HepG2 (cell line): ENCODE data around the gene ADAM15. TPM values are rescaled to one million over a fixed set of nuclear protein-coding genes. Genes with fewer than 3 reads are reported as not detected.

Experiments
- CREM ChIP-seq, 2 experiments: sonication (generic) in 1 of 2; formaldehyde crosslinking in 1 of 2; IDR thresholded peaks; 2 replicates each; pipeline versions ENCODE4 v1.4.0 to v1.6.1; 2016 to 2020; ENCODE audit warnings: antibody characterized with exemption in 1 of 2, mild to moderate bottlenecking in 1 of 2, missing genetic modification reagents in 1 of 2
- DMAP1 ChIP-seq: IDR thresholded peaks from 2 replicates; pipeline ENCODE4 v1.6.1; 2016
- JUN ChIP-seq: sonication (generic); formaldehyde crosslinking; IDR thresholded peaks from 2 replicates; pipeline ENCODE4 v1.4.0; 2020; ENCODE audit warnings: mild to moderate bottlenecking, missing genetic modification reagents
- MLX ChIP-seq: IDR thresholded peaks from 2 replicates; pipeline ENCODE4 v1.6.1; 2016
- POGK ChIP-seq: sonication (generic); formaldehyde crosslinking; conservative IDR thresholded peaks from 2 replicates; pipeline ENCODE4 v1.8.0; 2022; ENCODE audit warnings: mild to moderate bottlenecking, moderate library complexity, missing genetic modification reagents
- RELA ChIP-seq: sonication (generic); formaldehyde crosslinking; IDR thresholded peaks from 2 replicates; pipeline ENCODE4 v1.4.0; 2020; ENCODE audit warnings: missing genetic modification reagents
- SRF ChIP-seq: IDR thresholded peaks from 2 replicates; pipeline ENCODE4 v1.6.1; 2011; ENCODE audit warnings: mild to moderate bottlenecking, low read depth, low read length, moderate library complexity
- SRY ChIP-seq: sonication (generic); formaldehyde crosslinking; IDR thresholded peaks from 2 replicates; pipeline ENCODE4 v1.8.0; 2022; ENCODE audit warnings: mild to moderate bottlenecking, missing genetic modification reagents
- TERF1 ChIP-seq: sonication (generic); formaldehyde crosslinking; IDR thresholded peaks from 2 replicates; pipeline ENCODE4 v1.8.0; 2022; ENCODE audit warnings: mild to moderate bottlenecking, missing genetic modification reagents, moderate library complexity
- ZNF121 ChIP-seq: sonication (generic); formaldehyde crosslinking; IDR thresholded peaks from 2 replicates; pipeline ENCODE4 v1.5.0; 2020; ENCODE audit warnings: mild to moderate bottlenecking, missing genetic modification reagents
- ZNF674 ChIP-seq: sonication (generic); formaldehyde crosslinking; IDR thresholded peaks from 2 replicates; pipeline ENCODE4 v1.5.0; 2020; ENCODE audit warnings: low read depth, mild to moderate bottlenecking, missing genetic modification reagents
- ZNF775 ChIP-seq: sonication (generic); formaldehyde crosslinking; IDR thresholded peaks from 2 replicates; pipeline ENCODE4 v1.4.0; 2020; ENCODE audit warnings: missing genetic modification reagents, mild to moderate bottlenecking, moderate library complexity, borderline replicate concordance
- ZSCAN25 ChIP-seq: sonication (generic); formaldehyde crosslinking; IDR thresholded peaks from 2 replicates; pipeline ENCODE4 v1.8.0; 2022; ENCODE audit warnings: mild to moderate bottlenecking, missing genetic modification reagents
- polyA plus RNA-seq, 8 experiments: library from polyadenylated mRNA; depleted of rRNA in 3 of 8; stranded (reverse) in 7 of 8; unstranded in 1 of 8; fragments of >200 nt; fragmentation: Illumina TruSeq in 4 of 8; extraction: Trizol in 4 of 8; gene quantifications; 2 replicates each; pipeline versions ENCODE4 v1.2.1 to v1.2.3, GENCODE V29; 2011 to 2016; ENCODE audit warnings: low read depth in 4 of 8, missing spikeins in 1 of 8, mixed read lengths in 1 of 8; ENCODE audit not compliant: insufficient read depth in 1 of 8
- total RNA-seq, 5 experiments: library from RNA; depleted of rRNA; stranded (reverse); fragments of >200 nt; fragmentation: Illumina TruSeq; extraction: Trizol; gene quantifications; 2 replicates each; pipeline ENCODE4 v1.2.3, GENCODE V29; 2016; ENCODE audit warnings: low read depth in 1 of 5
- TF ChIP-seq, protein P1 (sequence below): sonication (generic); formaldehyde crosslinking; IDR thresholded peaks from 2 replicates; pipeline ENCODE4 v1.4.0; 2020; ENCODE audit warnings: missing genetic modification reagents
- TF ChIP-seq, protein P2 (sequence below): sonication (generic); IDR thresholded peaks from 2 replicates; pipeline ENCODE4 v1.6.1; 2016; ENCODE audit warnings: low read depth, borderline replicate concordance
- TF ChIP-seq, protein P3 (sequence below): sonication (generic); formaldehyde crosslinking; IDR thresholded peaks from 2 replicates; pipeline ENCODE4 v1.5.0; 2020; ENCODE audit warnings: mild to moderate bottlenecking, missing genetic modification reagents, borderline replicate concordance

ADAM15 gene
- total and polyA plus RNA-seq, 2 of the 13 experiments (the other 11 are each of a cell fraction or from before 2014, with no cell fraction given) = 17.9 to 25.6 TPM

- TF ChIP-seq SRF (no peak), MLX (CRISPR knock-in tag) (no peak), POGK (CRISPR knock-in tag) (no peak), DMAP1 (0 out of 2 replicates have a peak, but pooled peaks have one; percentile 2), CREM (IDR thresholded peaks at IDR 0.05) (no peak), CREM (CRISPR knock-in tag; IDR thresholded peaks at IDR 0.05) (no peak), SRY (CRISPR knock-in tag) (no peak), JUN (CRISPR knock-in tag) (no peak), ZNF775 (no peak), ZNF121 (peak; percentile 59; the same call in 1 of the 2 replicates), TERF1 (CRISPR knock-in tag) (no peak), ZNF674 (CRISPR knock-in tag) (no peak), RELA (CRISPR knock-in tag) (no peak), ZSCAN25 (CRISPR knock-in tag) (no peak)
- TF ChIP-seq, protein P1, sequence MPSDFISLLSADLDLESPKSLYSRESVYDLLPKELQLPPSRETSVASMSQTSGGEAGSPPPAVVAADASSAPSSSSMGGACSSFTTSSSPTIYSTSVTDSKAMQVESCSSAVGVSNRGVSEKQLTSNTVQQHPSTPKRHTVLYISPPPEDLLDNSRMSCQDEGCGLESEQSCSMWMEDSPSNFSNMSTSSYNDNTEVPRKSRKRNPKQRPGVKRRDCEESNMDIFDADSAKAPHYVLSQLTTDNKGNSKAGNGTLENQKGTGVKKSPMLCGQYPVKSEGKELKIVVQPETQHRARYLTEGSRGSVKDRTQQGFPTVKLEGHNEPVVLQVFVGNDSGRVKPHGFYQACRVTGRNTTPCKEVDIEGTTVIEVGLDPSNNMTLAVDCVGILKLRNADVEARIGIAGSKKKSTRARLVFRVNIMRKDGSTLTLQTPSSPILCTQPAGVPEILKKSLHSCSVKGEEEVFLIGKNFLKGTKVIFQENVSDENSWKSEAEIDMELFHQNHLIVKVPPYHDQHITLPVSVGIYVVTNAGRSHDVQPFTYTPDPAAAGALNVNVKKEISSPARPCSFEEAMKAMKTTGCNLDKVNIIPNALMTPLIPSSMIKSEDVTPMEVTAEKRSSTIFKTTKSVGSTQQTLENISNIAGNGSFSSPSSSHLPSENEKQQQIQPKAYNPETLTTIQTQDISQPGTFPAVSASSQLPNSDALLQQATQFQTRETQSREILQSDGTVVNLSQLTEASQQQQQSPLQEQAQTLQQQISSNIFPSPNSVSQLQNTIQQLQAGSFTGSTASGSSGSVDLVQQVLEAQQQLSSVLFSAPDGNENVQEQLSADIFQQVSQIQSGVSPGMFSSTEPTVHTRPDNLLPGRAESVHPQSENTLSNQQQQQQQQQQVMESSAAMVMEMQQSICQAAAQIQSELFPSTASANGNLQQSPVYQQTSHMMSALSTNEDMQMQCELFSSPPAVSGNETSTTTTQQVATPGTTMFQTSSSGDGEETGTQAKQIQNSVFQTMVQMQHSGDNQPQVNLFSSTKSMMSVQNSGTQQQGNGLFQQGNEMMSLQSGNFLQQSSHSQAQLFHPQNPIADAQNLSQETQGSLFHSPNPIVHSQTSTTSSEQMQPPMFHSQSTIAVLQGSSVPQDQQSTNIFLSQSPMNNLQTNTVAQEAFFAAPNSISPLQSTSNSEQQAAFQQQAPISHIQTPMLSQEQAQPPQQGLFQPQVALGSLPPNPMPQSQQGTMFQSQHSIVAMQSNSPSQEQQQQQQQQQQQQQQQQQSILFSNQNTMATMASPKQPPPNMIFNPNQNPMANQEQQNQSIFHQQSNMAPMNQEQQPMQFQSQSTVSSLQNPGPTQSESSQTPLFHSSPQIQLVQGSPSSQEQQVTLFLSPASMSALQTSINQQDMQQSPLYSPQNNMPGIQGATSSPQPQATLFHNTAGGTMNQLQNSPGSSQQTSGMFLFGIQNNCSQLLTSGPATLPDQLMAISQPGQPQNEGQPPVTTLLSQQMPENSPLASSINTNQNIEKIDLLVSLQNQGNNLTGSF (CRISPR knock-in tag) = no peak
- TF ChIP-seq, protein P2, sequence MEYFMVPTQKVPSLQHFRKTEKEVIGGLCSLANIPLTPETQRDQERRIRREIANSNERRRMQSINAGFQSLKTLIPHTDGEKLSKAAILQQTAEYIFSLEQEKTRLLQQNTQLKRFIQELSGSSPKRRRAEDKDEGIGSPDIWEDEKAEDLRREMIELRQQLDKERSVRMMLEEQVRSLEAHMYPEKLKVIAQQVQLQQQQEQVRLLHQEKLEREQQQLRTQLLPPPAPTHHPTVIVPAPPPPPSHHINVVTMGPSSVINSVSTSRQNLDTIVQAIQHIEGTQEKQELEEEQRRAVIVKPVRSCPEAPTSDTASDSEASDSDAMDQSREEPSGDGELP = peak; percentile 82; the same call in 1 of the 2 replicates
- TF ChIP-seq, protein P3, sequence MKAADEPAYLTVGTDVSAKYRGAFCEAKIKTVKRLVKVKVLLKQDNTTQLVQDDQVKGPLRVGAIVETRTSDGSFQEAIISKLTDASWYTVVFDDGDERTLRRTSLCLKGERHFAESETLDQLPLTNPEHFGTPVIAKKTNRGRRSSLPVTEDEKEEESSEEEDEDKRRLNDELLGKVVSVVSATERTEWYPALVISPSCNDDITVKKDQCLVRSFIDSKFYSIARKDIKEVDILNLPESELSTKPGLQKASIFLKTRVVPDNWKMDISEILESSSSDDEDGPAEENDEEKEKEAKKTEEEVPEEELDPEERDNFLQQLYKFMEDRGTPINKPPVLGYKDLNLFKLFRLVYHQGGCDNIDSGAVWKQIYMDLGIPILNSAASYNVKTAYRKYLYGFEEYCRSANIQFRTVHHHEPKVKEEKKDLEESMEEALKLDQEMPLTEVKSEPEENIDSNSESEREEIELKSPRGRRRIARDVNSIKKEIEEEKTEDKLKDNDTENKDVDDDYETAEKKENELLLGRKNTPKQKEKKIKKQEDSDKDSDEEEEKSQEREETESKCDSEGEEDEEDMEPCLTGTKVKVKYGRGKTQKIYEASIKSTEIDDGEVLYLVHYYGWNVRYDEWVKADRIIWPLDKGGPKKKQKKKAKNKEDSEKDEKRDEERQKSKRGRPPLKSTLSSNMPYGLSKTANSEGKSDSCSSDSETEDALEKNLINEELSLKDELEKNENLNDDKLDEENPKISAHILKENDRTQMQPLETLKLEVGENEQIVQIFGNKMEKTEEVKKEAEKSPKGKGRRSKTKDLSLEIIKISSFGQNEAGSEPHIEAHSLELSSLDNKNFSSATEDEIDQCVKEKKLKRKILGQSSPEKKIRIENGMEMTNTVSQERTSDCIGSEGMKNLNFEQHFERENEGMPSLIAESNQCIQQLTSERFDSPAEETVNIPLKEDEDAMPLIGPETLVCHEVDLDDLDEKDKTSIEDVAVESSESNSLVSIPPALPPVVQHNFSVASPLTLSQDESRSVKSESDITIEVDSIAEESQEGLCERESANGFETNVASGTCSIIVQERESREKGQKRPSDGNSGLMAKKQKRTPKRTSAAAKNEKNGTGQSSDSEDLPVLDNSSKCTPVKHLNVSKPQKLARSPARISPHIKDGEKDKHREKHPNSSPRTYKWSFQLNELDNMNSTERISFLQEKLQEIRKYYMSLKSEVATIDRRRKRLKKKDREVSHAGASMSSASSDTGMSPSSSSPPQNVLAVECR = peak; percentile 6; the same call in 1 of the 2 replicates
These were observed 7.3 kb upstream of the ADAM15 start (continued) for GRCh38 chr1:155043793-155044192.
